Ramos (cell line): ENCODE data around the gene CLMN.

Source experiments
- in situ Hi-C: fragments of 300-500 bp; cut with MboI; formaldehyde crosslinking; loops from one replicate; pipeline ENCODE4 v1.14.3; 2022; ENCODE audit warnings: low sequenced_read_pairs; ENCODE audit not compliant: unreplicated experiment

The CLMN gene

DNA sequence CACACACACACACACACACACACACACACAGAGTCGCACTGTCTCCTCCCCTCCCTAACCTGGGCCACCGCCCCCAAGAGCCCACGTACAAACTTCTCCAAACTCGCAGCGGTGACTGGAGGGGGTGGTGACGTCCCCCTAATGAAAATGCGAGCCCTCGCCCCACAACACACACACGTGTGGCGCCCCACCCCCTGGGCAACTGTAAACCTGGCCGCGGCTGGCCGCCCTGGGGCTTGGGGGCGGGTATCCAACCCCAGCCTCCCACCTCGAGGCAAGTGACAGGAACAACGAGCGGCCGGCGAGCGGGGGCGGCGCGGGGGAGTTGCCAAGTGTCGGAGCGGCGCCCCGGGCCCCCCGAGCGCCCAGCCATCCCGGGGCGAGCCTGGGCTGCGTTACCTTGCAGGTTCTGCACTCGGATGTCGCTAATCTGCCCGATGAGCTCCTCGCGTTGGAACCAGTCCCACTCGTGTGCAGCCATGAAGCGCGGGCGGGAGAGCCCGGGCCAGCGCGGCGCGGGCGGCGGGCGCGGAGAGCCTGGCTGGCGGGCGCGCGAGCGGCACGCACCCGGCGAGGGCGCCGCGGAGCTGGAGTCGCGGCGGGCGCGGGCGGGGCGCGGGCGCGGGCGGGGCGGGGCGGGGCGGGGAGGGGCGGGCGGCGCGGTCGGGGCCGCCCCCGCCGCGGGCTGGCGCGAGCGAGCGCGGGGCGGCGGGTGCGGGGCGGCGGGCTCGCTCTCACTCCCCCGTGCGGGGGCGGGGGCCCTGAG is at the start of gene CLMN:
Gene CLMN (minus strand): TSS at position 597 of the 766 bp plus-strand sequence. CDS start 116 bp downstream, at position 481.
- in situ Hi-C loops: no loop called here

DNA sequence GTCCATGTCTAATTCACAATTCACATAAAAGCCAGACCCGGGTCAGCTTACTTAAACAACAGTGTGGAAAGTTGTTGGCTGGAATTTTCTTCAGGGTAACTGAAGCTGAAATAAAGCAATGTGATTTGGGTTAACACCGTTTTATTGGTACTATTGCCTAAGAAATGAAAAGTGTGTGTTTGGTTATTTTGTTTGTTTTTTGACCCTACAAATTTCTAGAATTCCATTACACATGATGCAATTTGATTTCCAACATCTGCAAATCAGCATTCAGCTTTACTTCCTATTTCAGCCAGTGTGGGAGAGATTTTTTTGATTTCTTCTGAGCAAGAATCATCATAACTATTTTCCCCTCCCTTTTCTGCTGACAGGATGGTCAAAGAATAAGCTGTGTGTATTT is 45.7 kb upstream of the CLMN start:
- in situ Hi-C loops: loop anchor here (25.0 kb wide), 1 partner anchor 678 kb away; no protein-coding TSS in a partner anchor

DNA sequence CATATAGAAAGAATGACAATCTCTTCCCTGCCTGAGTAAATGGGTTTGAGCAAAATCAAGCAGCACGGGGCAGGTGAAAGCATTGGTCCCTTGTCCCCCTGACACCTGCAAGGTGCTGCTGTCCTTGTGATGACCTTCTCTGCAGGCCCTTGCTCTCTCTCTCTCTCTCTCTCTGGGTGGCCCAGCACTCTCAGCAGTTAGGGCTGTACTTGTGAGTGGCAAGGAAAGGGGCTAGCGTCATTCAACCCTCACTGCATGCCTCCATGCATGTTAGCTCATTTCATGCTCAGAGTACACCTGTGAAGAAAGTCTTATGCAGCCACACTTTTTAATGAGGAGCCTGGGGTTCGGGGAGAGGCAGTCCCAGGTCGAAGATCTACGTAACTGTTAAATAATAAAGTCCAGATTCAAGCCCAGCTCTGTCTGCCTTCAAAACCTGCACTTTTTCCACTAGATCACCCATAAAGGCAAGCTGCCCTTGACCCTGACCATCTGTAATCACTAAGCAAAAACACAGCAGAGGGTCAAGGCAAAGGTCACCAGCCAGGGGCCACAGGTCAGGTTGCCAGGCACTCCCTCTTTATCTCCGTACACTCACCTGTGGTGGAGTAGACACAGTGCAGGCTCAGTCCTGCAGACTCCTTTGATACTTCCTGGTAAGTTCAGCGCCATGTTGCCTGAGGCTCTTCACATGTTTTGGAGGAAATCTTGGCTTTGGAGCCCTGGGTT is 44.9 kb upstream of the CLMN start:
- in situ Hi-C loops: loop anchor here (25.0 kb wide), 1 partner anchor 677 kb away; no protein-coding TSS in a partner anchor

DNA sequence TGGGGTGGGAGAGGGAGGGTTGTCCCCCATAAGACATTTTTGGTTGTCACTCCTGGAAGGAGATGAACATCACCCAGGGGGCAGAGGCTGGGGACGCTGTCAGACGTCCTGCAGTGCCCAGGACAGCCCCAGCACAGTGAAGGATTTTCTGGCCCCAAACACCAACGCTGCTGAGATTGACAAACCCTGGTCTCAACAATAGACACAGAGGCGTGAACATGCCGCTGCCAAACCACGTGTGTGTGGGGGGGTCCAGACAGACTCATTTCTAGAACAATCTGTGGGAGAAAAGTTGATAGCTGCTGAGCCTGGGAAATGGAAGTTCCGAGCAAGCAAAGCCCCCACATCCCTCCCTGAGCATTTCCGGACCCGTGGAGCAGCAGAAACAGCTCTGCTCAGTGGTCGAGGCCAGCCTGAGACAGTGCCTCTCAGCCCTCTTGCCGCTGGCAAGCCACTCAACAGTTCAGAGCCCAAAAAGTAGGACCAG is 43.8 kb upstream of the CLMN start:
- in situ Hi-C loops: loop anchor here (25.0 kb wide), 1 partner anchor 676 kb away; no protein-coding TSS in a partner anchor

GRCh38 chr14:95362138-95362494 is 42.4 kb upstream of the CLMN start:
- in situ Hi-C loops: loop anchor here (25.0 kb wide), 1 partner anchor 675 kb away; no protein-coding TSS in a partner anchor

DNA sequence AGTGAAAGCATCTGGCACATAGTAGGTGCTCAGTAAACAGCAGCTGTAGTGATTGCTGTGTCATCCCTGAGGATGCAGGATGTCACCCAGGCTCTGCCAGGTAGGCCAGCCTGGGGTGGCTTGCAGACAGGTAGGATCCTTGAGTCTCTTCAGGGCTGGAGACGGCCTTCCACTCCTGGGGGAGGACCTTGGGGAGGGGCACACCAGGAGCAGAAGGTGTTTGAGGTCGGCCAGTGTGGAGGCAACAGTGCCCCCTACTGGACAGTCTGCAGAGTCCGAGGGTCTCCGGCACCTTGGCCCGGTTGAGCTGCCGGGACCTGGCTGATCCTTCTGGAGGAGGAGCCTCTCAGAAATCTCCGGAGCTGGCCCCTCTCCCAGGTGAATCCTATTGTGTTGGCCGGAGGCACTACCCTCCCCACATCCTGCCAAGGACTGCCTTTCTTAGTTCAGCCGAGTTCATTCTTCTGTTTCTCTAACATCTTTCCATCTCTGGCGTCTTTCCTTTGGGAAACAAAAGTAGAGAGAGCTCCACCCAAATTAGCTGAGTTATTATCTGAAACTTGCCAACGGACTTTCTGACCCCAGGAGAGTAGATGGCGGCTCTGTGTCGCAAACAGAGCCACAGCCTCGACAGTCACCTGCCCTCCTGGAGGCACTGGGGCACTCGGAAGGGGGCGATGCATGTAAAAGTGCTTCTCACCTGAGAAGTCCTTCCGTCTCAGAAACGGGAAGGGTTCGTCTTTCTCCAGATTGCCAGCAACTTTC is 41.8 kb upstream of the CLMN start:
- in situ Hi-C loops: loop anchor here (25.0 kb wide), 1 partner anchor 674 kb away; no protein-coding TSS in a partner anchor

- in situ Hi-C loops: loop anchor here (25.0 kb wide), 1 partner anchor 674 kb away; no protein-coding TSS in a partner anchor
Measured at GRCh38 chr14:95360828-95361227, 41.1 kb upstream of the CLMN start.

DNA sequence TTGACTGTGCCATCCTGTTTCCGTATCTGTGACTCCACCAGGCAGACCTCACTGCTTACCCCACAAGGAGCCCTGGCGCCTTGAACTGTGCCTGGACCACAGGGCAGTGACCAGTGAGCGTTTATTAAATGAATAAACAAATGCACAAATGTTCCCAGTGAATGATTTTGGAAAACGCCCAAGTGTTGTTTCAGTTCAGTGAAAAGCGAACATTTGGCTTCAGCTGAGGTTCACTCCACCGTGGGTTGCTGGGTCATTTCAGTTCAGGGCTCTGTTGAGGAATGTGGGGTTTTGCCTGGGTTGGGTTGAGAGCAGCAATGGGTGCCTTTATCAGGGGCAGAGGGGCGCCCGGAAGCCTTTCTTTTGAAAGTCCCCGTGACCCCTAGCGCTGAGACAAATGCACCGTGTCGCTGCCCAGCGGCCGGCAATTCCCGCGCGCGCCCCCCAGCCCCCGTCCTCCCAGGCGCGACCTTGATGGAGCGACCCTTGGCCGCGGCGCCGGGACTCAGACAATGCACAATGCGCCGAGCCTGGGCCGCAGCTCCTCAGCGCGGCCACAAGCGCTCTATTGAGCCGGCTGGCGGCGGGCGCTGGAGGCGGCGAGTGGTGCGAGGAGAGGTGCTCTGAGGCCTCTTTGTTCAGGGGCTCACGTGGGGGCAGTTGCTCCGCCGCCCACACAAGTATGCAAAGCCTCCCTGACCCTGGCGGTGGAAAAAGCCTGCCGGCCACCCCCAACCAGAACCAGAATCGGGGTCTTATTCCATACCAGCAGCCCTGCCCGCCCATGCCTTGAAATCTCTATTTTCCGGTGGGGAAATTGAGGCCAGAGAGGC is 40.5 kb upstream of the CLMN start:
- in situ Hi-C loops: loop anchor here (25.0 kb wide), 1 partner anchor 673 kb away; no protein-coding TSS in a partner anchor

- in situ Hi-C loops: loop anchor here (25.0 kb wide), 1 partner anchor 669 kb away; no protein-coding TSS in a partner anchor
Measured at GRCh38 chr14:95356245-95356869, 36.6 kb upstream of the CLMN start.

GRCh38 chr14:95355422-95355821 is 35.7 kb upstream of the CLMN start:
- in situ Hi-C loops: loop anchor here (25.0 kb wide), 1 partner anchor 668 kb away; no protein-coding TSS in a partner anchor

- in situ Hi-C loops: loop anchor here (25.0 kb wide), 1 partner anchor 668 kb away; no protein-coding TSS in a partner anchor
Measured at GRCh38 chr14:95354834-95355233, 35.1 kb upstream of the CLMN start.

DNA sequence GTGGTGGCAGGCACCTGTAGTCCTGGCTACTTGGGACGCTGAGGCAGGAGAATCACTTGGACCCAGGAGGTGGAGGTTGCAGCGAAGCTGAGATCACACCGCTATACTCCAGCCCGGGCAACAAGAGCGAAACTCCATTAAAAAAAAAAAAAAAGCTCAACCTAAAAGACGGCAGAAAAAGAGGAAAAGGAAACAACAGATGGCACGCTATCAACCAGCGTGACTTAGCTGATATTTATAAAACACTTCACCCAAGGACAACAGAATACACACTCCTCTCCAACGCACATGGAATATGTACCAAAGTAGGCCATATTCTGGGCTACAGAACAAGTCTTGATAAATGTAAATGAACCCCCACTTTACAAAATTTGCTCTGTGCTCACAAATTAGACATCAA is 34.0 kb upstream of the CLMN start:
- in situ Hi-C loops: loop anchor here (25.0 kb wide), 1 partner anchor 666 kb away; no protein-coding TSS in a partner anchor

- in situ Hi-C loops: loop anchor here (25.0 kb wide), 1 partner anchor 666 kb away; no protein-coding TSS in a partner anchor
Measured at GRCh38 chr14:95353007-95353406, 33.3 kb upstream of the CLMN start.

- in situ Hi-C loops: loop anchor here (25.0 kb wide), 1 partner anchor 665 kb away; no protein-coding TSS in a partner anchor
Measured at GRCh38 chr14:95352481-95352880, 32.8 kb upstream of the CLMN start.

- in situ Hi-C loops: no loop called here
Measured at GRCh38 chr14:95349241-95349640, 29.5 kb upstream of the CLMN start.

GRCh38 chr14:95348395-95349080 is 28.8 kb upstream of the CLMN start:
- in situ Hi-C loops: no loop called here

- in situ Hi-C loops: no loop called here
Measured at GRCh38 chr14:95346820-95347219, 27.1 kb upstream of the CLMN start.

DNA sequence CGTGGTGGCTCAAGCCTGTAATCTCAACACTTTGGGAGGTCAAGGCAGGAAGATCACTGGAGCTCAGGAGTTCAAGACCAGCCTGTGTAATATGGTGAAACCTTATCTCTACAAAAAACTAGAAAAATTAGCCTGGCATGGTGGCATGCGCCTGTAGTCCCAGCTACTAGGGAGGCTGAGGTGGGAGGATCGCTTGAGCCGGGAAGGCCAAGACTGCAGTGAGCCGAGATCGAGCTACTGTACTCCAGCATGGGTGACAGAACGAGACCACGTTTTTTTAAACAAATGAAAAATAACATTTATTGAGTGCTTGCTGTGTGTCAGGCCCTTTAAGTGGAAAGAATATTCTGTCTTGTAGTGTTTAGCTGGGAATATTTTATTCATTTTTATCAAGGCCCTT is 26.6 kb upstream of the CLMN start:
- in situ Hi-C loops: no loop called here
